ENCODE results near the gene CNTNAP2. TPM values are rescaled to one million over a fixed set of nuclear protein-coding genes. Genes with fewer than 3 reads are reported as not detected.

Gene CNTNAP2
- total and polyA plus RNA-seq, 2 of the 8 experiments (the other 6 are each of a cell fraction or from before 2014, with no cell fraction given), result 27.9 to 71.0 TPM

DNA sequence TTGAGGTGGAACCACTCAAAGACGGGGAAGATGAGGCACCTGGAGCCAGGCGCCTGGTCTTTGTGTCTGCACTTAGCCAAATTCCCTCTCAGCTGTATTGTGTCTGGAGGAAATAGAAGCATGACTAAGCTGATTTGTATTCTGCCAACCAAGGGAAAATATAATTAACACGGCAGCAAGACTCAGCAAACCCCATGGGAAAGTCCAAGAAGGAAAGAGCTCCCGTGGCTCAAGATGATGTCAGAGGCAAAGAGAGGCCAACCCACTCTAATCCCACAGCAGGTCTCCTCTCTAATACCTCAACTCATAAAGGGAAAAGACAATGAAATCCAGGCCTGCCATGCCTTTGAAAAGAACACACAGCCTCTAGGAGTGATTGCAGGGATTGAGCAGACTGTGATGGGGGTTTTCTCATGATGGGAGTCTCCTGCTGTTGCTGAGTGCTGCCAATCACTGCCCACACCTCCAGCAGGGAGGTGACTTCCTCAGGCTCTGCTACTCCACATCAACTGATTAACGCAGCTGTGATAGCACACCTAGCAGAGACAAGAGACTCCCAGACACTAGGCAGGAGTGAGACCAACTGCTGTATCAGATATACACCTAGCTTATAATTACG lies 2218.5 kb downstream of the CNTNAP2 start:
- Histone ChIP-seq H3K4me1 (replicated peaks in 1 of 4; ENCODE audit: control insufficient read depth in 3 of 4, insufficient read depth in 4 of 4, low read length in 3 of 4) (peaks cover 0 to 25% (median 20%) of the 10 kb centered on the region in 4 experiments; a peak in 5 of 7 replicates), H2AK5ac (ENCODE audit: low read depth, low read length) (no peak overlapping the region), H4K8ac (ENCODE audit: extremely low read depth, insufficient read depth, low read length) (no peak overlapping the region), H3K36me3 (ENCODE audit: control insufficient read depth in 2 of 4, insufficient read depth in 4 of 4, low read length in 3 of 4) (no peaks in the 10 kb centered on the region), H3K9me3 (ENCODE audit: insufficient read depth in 2 of 2, low read depth in 1 of 2, low read length in 1 of 2) (peaks cover 0 to 15% of the 10 kb centered on the region in 2 experiments; a peak in 1 of 4 replicates), H3K23me2 (ENCODE audit: low read depth, low read length) (peaks cover 21% of the 10 kb centered on the region; the same call in 1 of the 2 replicates), H3K4ac (replicated peaks; ENCODE audit: insufficient read length, low read depth, low read length) (no peak overlapping the region), H4K5ac (ENCODE audit: insufficient read length, low read depth, low read length) (no peak overlapping the region), H3K56ac (replicated peaks; ENCODE audit: insufficient read length, low read depth, low read length) (no peak overlapping the region), H3K9ac (replicated peaks in 1 of 4; ENCODE audit: extremely low read depth in 1 of 4, low read depth in 3 of 4, low read length in 3 of 4) (no peak overlapping the region), H3K23ac (ENCODE audit: insufficient read length) (no peak overlapping the region), H3K18ac (ENCODE audit: extremely low read depth, low read length) (peak overlapping the region; percentile 61), H3K14ac (ENCODE audit: insufficient read length) (no peak overlapping the region), H3K27ac (ENCODE audit: low read depth, low read length) (0 out of 2 replicates have a peak overlapping the region, but pooled peaks have one; percentile 42), H2BK12ac (ENCODE audit: low read depth, low read length) (no peak overlapping the region), H2AFZ (ENCODE audit: low read length) (peak overlapping the region; percentile 18), H2BK15ac (ENCODE audit: low read length) (no peak overlapping the region), H3K4me3 (ENCODE audit: extremely low read depth in 1 of 4, insufficient read depth in 2 of 4, low read depth in 3 of 4, low read length in 4 of 4) (no peak overlapping the region), H3K79me1 (ENCODE audit: low read depth, low read length) (0 out of 2 replicates have a peak, but pooled peaks cover 2% of the 10 kb centered on the region), H4K20me1 (replicated peaks in 1 of 2; ENCODE audit: control insufficient read depth in 1 of 2, insufficient read depth in 2 of 2, low read length in 2 of 2) (no peaks in the 10 kb centered on the region), H4K91ac (replicated peaks; ENCODE audit: insufficient read length, low read length) (peak overlapping the region; percentile 8), H3K4me2 (ENCODE audit: insufficient read depth in 1 of 2, low read depth in 2 of 2, low read length in 2 of 2) (peak overlapping the region; percentile 1 to 53; a peak in 2 of 4 replicates), H2BK5ac (ENCODE audit: low read depth, low read length) (no peak overlapping the region), H3K27me3 (replicated peaks in 1 of 4; ENCODE audit: control insufficient read depth in 3 of 4, extremely low read depth in 1 of 4, insufficient read depth in 3 of 4, low read length in 3 of 4) (no peaks in the 10 kb centered on the region; a peak in 1 of 7 replicates), H2BK20ac (ENCODE audit: low read length) (no peak overlapping the region), H2BK120ac (replicated peaks; ENCODE audit: low read depth, low read length) (no peak overlapping the region), H3K79me2 (ENCODE audit: control insufficient read depth in 1 of 2, insufficient read depth in 2 of 2, low read length in 2 of 2) (0 out of 4 replicates have a peak, but pooled peaks cover 0 to under 1% of the 10 kb centered on the region in 2 experiments)
- DNase-seq (ENCODE audit: low read depth in 1 of 2, low spot score in 2 of 2), result no peak
- FAIRE-seq, result peak; percentile 39
- POLR2A ChIA-PET (ENCODE audit: partially characterized antibody), result interaction anchor here (1.4 kb wide), 1 partner anchor 16 kb away, joined by 3 read pairs; no protein-coding TSS in a partner anchor
- 54% methylated on average over 6 of the region's 6 CpGs; no CpG with 5 or more reads in 1 of the 2 experiments for WGBS, 2 experiments (ENCODE audit: extremely low coverage in 1 of 2, insufficient coverage in 1 of 2, insufficient read length in 1 of 2, insufficient replicate concordance in 2 of 2, low coverage in 1 of 2, low lambda C conversion rate in 2 of 2, missing lambda C conversion rate in 1 of 2)
- CTCF ChIA-PET (ENCODE audit: partially characterized antibody), result interaction anchor here (0.7 to 1.2 kb wide), 7 partner anchors 10 to 351 kb away, joined by 3 to 5 read pairs (median 3); no protein-coding TSS in a partner anchor
- TF ChIP-seq MAFK (IDR thresholded peaks at IDR 0.05; ENCODE audit: low read depth, low read length) (peak; percentile 43; the same call in 1 of the 2 replicates), CTBP2 (IDR thresholded peaks at IDR 0.05; ENCODE audit: borderline replicate concordance, insufficient read depth, insufficient read length, low read length) (peak; percentile 41), TCF12 (IDR thresholded peaks at IDR 0.05; ENCODE audit: low read depth, low read length) (no peak)
